GM23338 (cell line): ENCODE results near the gene XPC. TPM values are rescaled to one million over a fixed set of nuclear protein-coding genes. Genes with fewer than 3 reads are reported as not detected.

ENCODE experiments used
- ATAC-seq: fragments of 200-7000 bp; cut with Tn5 transposase; 3 replicates; pipeline ENCODE4 v1.9.1; 2020
- DNase-seq: peaks from one replicate; pipeline ENCODE4 v3.0.0-alpha.2; 2015; ENCODE audit warnings: low spot score
- H2AFZ ChIP-seq: fragments of 200-600 bp; sonication (generic); 2 replicates; pipeline ENCODE4 v1.8.0; 2016; ENCODE audit warnings: antibody characterized with exemption, mild to moderate bottlenecking, moderate library complexity
- H3F3A ChIP-seq: fragments of 200-600 bp; sonication (generic); replicated peaks from 2 replicates; pipeline ENCODE4 v1.8.0; 2017; ENCODE audit warnings: antibody characterized with exemption, mixed run types, low read depth
- H3K27ac ChIP-seq: fragments of 200-600 bp; sonication (generic); 2 replicates; pipeline ENCODE4 v1.6.1; 2016; ENCODE audit warnings: low read depth
- H3K27me3 ChIP-seq: fragments of 200-600 bp; sonication (generic); 2 replicates; pipeline ENCODE4 v1.8.0; 2016; ENCODE audit warnings: mild to moderate bottlenecking, mixed run types, moderate library complexity; ENCODE audit not compliant: insufficient read depth
- H3K36me3 ChIP-seq: fragments of 200-600 bp; sonication (generic); 2 replicates; pipeline ENCODE4 v1.8.0; 2016; ENCODE audit warnings: mild to moderate bottlenecking; ENCODE audit not compliant: insufficient read depth
- H3K4me1 ChIP-seq: fragments of 200-600 bp; sonication (generic); 2 replicates; pipeline ENCODE4 v1.8.0; 2016; ENCODE audit warnings: mild to moderate bottlenecking, moderate library complexity; ENCODE audit not compliant: insufficient read depth
- H3K4me2 ChIP-seq: fragments of 200-600 bp; sonication (generic); 2 replicates; pipeline ENCODE4 v1.7.1; 2017; ENCODE audit warnings: mixed run types
- H3K4me3 ChIP-seq: fragments of 200-600 bp; sonication (generic); 2 replicates; pipeline ENCODE4 v1.6.1; 2016; ENCODE audit warnings: mixed run types
- H3K79me2 ChIP-seq: fragments of 200-600 bp; sonication (generic); replicated peaks from 2 replicates; pipeline ENCODE4 v1.8.0; 2017; ENCODE audit warnings: mild to moderate bottlenecking; ENCODE audit not compliant: insufficient read depth
- H3K9me2 ChIP-seq: fragments of 200-600 bp; sonication (generic); 2 replicates; pipeline ENCODE4 v1.8.0; 2017; ENCODE audit not compliant: insufficient read depth
- H4K20me1 ChIP-seq: fragments of 200-600 bp; sonication (generic); replicated peaks from 2 replicates; pipeline ENCODE4 v1.8.0; 2017; ENCODE audit warnings: mild to moderate bottlenecking; ENCODE audit not compliant: insufficient read depth
- H3K27ac Mint-ChIP-seq: 2 replicates; pipeline ENCODE4 v1.8.0; 2020; ENCODE audit warnings: inconsistent platforms, mild to moderate bottlenecking, moderate library complexity, mixed read lengths
- H3K27me3 Mint-ChIP-seq: 3 replicates; pipeline ENCODE4 v1.8.0; 2022; ENCODE audit warnings: low read depth, mild to moderate bottlenecking, moderate library complexity, mixed read lengths, inconsistent platforms; ENCODE audit not compliant: insufficient read depth, poor library complexity
- H3K36me3 Mint-ChIP-seq: 3 replicates; pipeline ENCODE4 v1.8.0; 2021; ENCODE audit warnings: low read depth, mild to moderate bottlenecking, inconsistent platforms, moderate library complexity, mixed read lengths
- H3K4me1 Mint-ChIP-seq: 3 replicates; pipeline ENCODE4 v1.8.0; 2020; ENCODE audit warnings: mild to moderate bottlenecking, inconsistent platforms, mixed read lengths
- H3K4me3 Mint-ChIP-seq: 3 replicates; pipeline ENCODE4 v1.8.0; 2021; ENCODE audit warnings: moderate library complexity, mild to moderate bottlenecking, inconsistent platforms, mixed read lengths
- H3K9me3 Mint-ChIP-seq: 3 replicates; pipeline ENCODE4 v1.8.0; 2020; ENCODE audit warnings: moderate library complexity, mild to moderate bottlenecking, inconsistent platforms, mixed read lengths
- CREB1 ChIP-seq: fragments of 250-450 bp; sonication (Bioruptor Pico); IDR thresholded peaks from 2 replicates; pipeline ENCODE4 v1.5.0; 2020; ENCODE audit warnings: low read depth, mild to moderate bottlenecking, moderate library complexity
- EZH2 ChIP-seq: fragments of 200-600 bp; sonication (generic); IDR thresholded peaks from one replicate; pipeline ENCODE4 v1.8.0; 2017; ENCODE audit warnings: antibody characterized with exemption, mild to moderate bottlenecking, low read depth; ENCODE audit not compliant: unreplicated experiment
- EZH2phosphoT487 ChIP-seq: fragments of 200-600 bp; sonication (generic); IDR thresholded peaks from one replicate; pipeline ENCODE4 v1.8.1; 2018; ENCODE audit warnings: antibody characterized with exemption; ENCODE audit not compliant: unreplicated experiment
- JUNB ChIP-seq: IDR thresholded peaks from one replicate; pipeline ENCODE4 v1.6.1; 2016; ENCODE audit warnings: antibody characterized with exemption; ENCODE audit not compliant: unreplicated experiment
- NANOG ChIP-seq: IDR thresholded peaks from 2 replicates; pipeline ENCODE4 v1.6.1; 2016; ENCODE audit warnings: antibody characterized with exemption, borderline replicate concordance
- POLR2AphosphoS5 ChIP-seq: IDR thresholded peaks from 2 replicates; pipeline ENCODE4 v1.6.1; 2016; ENCODE audit warnings: antibody characterized with exemption, low read depth
- STAT1 ChIP-seq: IDR thresholded peaks from one replicate; pipeline ENCODE4 v1.6.1; 2016; ENCODE audit warnings: antibody characterized with exemption; ENCODE audit not compliant: unreplicated experiment
- ZNF114 ChIP-seq: fragments of 250-450 bp; sonication (Bioruptor Pico); IDR thresholded peaks from 2 replicates; pipeline ENCODE4 v1.5.0; 2020; ENCODE audit warnings: mild to moderate bottlenecking, moderate library complexity
- ZNF331 ChIP-seq: fragments of 250-450 bp; sonication (Bioruptor Pico); IDR thresholded peaks from 2 replicates; pipeline ENCODE4 v1.5.0; 2020; ENCODE audit warnings: low read depth, mild to moderate bottlenecking, moderate library complexity
- ZNF462 ChIP-seq: fragments of 250-450 bp; sonication (Bioruptor Pico); IDR thresholded peaks from 2 replicates; pipeline ENCODE4 v1.5.0; 2020; ENCODE audit warnings: mild to moderate bottlenecking, moderate library complexity
- polyA plus RNA-seq: library from polyadenylated mRNA; unstranded; fragments of >200 nt; fragmentation: Nextera tagmentation; extraction: Ambion mirVana; gene quantifications from 2 replicates; pipeline ENCODE4 v1.2.1, GENCODE V29; 2016
- total RNA-seq: library from RNA; depleted of rRNA; stranded (reverse); fragments of >200 nt; shearing (Covaris generic); gene quantifications from 2 replicates; pipeline ENCODE4 v1.2.3, GENCODE V29; 2014
- TF ChIP-seq, protein P1 (sequence below): IDR thresholded peaks from 2 replicates; pipeline ENCODE4 v1.6.1; 2016; ENCODE audit warnings: antibody characterized with exemption
- TF ChIP-seq, protein P2 (sequence below): IDR thresholded peaks from one replicate; pipeline ENCODE4 v1.6.1; 2018; ENCODE audit warnings: antibody characterized with exemption; ENCODE audit not compliant: unreplicated experiment
- TF ChIP-seq, protein P3 (sequence below), 2 experiments: fragments of 200-600 bp in 1 of 2; sonication (generic) in 1 of 2; conservative IDR thresholded peaks; 2 replicates each; pipeline versions ENCODE4 v1.5.1 to v1.6.1; 2016 to 2017; ENCODE audit warnings: antibody characterized with exemption in 2 of 2, low read depth in 2 of 2, mild to moderate bottlenecking in 2 of 2, moderate library complexity in 1 of 2

XPC gene
- total and polyA plus RNA-seq, 2 experiments from 2014 or later = 34.9 to 41.5 TPM

DNA sequence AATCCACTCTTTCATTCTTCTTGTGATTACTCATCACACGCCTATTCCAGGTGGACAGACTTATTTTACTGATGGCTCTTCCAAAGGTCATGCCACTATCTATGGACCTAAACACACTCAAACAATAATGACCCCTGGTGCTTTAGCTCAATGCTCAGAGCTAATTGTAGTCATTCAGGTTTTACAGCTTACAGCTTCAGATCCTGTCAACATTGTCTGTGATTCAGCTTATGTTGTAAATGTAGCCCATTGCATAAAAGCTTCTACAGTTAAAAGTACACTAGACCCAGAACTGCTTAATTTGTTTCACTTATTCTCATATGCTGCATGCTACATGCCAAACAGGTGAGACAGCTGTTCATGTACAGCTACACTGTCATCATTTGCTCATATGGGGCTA, 49.5 kb upstream of the XPC start:
- Histone ChIP-seq H3K4me3 (no peak overlapping the region), H3K4me1 (peaks cover 5% of the 10 kb centered on the region), H3K27ac (no peak overlapping the region), H3F3A (no peaks in the 10 kb centered on the region), H3K27me3 (no peaks in the 10 kb centered on the region), H3K9me2 (peaks cover 10% of the 10 kb centered on the region; the same call in 1 of the 2 replicates), H3K79me2 (no peaks in the 10 kb centered on the region), H2AFZ (no peak overlapping the region), H3K4me2 (no peak overlapping the region), H4K20me1 (no peaks in the 10 kb centered on the region), H3K36me3 (no peaks in the 10 kb centered on the region)
- H3K27ac Mint-ChIP-seq = no peak overlapping the region
- DNase-seq (no peak), ATAC-seq (no peak)
- H3K9me3 Mint-ChIP-seq = peaks cover 2% of the 10 kb centered on the region; the same call in 1 of the 3 replicates
- TF ChIP-seq ZNF331 (CRISPR knock-in tag) (no peak), POLR2AphosphoS5 (no peak), ZNF462 (CRISPR knock-in tag) (no peak), JUNB (no peak), EZH2 (no peak), ZNF114 (no peak), EZH2phosphoT487 (no peak), CREB1 (no peak), STAT1 (no peak), NANOG (no peak)
- TF ChIP-seq, protein P1, sequence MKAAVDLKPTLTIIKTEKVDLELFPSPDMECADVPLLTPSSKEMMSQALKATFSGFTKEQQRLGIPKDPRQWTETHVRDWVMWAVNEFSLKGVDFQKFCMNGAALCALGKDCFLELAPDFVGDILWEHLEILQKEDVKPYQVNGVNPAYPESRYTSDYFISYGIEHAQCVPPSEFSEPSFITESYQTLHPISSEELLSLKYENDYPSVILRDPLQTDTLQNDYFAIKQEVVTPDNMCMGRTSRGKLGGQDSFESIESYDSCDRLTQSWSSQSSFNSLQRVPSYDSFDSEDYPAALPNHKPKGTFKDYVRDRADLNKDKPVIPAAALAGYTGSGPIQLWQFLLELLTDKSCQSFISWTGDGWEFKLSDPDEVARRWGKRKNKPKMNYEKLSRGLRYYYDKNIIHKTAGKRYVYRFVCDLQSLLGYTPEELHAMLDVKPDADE = no peak
- TF ChIP-seq, protein P2, sequence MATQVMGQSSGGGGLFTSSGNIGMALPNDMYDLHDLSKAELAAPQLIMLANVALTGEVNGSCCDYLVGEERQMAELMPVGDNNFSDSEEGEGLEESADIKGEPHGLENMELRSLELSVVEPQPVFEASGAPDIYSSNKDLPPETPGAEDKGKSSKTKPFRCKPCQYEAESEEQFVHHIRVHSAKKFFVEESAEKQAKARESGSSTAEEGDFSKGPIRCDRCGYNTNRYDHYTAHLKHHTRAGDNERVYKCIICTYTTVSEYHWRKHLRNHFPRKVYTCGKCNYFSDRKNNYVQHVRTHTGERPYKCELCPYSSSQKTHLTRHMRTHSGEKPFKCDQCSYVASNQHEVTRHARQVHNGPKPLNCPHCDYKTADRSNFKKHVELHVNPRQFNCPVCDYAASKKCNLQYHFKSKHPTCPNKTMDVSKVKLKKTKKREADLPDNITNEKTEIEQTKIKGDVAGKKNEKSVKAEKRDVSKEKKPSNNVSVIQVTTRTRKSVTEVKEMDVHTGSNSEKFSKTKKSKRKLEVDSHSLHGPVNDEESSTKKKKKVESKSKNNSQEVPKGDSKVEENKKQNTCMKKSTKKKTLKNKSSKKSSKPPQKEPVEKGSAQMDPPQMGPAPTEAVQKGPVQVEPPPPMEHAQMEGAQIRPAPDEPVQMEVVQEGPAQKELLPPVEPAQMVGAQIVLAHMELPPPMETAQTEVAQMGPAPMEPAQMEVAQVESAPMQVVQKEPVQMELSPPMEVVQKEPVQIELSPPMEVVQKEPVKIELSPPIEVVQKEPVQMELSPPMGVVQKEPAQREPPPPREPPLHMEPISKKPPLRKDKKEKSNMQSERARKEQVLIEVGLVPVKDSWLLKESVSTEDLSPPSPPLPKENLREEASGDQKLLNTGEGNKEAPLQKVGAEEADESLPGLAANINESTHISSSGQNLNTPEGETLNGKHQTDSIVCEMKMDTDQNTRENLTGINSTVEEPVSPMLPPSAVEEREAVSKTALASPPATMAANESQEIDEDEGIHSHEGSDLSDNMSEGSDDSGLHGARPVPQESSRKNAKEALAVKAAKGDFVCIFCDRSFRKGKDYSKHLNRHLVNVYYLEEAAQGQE = no peak
- TF ChIP-seq, protein P3, sequence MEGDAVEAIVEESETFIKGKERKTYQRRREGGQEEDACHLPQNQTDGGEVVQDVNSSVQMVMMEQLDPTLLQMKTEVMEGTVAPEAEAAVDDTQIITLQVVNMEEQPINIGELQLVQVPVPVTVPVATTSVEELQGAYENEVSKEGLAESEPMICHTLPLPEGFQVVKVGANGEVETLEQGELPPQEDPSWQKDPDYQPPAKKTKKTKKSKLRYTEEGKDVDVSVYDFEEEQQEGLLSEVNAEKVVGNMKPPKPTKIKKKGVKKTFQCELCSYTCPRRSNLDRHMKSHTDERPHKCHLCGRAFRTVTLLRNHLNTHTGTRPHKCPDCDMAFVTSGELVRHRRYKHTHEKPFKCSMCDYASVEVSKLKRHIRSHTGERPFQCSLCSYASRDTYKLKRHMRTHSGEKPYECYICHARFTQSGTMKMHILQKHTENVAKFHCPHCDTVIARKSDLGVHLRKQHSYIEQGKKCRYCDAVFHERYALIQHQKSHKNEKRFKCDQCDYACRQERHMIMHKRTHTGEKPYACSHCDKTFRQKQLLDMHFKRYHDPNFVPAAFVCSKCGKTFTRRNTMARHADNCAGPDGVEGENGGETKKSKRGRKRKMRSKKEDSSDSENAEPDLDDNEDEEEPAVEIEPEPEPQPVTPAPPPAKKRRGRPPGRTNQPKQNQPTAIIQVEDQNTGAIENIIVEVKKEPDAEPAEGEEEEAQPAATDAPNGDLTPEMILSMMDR (conservative IDR thresholded peaks at IDR 0.05; ENCODE audit: low read depth in 2 of 2) = no peak
- peaks cover 30% of the 10 kb centered on the region for H3K4me1 Mint-ChIP-seq
- H3K36me3 Mint-ChIP-seq = peaks cover 2% of the 10 kb centered on the region; the same call in 2 of the 3 replicates
- peaks cover 2% of the 10 kb centered on the region for H3K27me3 Mint-ChIP-seq
- no peak overlapping the region for H3K4me3 Mint-ChIP-seq
